HUDEP-2 (cell line): ENCODE measurements around the gene NUBPL.
"Not testable (repeated sequence)": the region's sequence is repeated elsewhere in the genome, so short reads cannot be mapped to it uniquely, and the experiment has no call there.

Experiments used
- DNase-seq, 76 experiments: peaks; one replicate each; lab custom pipeline; 2025; ENCODE audit not compliant: unreplicated experiment in 76 of 76; lab: John Stamatoyannopoulos, UW

The NUBPL gene

DNA sequence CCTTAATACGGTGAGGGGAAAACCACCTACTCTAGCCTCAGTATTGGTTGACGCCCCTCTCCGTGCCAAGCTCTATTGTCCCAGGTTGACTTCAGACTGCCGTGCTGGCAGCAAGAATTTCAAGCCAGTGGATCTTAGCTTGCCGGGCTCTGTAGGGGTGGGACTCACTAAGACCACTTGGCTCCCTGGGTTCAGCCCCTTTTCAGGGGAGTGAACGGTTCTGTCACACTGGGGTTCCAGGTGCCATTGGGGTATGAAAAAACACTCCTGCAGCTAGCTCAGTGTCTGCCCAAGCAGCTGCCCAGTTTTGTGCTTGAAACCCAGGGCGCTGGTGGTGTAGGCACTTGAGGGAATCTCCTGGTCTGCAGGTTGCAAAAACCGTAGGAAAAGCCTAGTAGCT lies 107.1 kb downstream of the NUBPL start:
- DNase-seq: no peak

DNA sequence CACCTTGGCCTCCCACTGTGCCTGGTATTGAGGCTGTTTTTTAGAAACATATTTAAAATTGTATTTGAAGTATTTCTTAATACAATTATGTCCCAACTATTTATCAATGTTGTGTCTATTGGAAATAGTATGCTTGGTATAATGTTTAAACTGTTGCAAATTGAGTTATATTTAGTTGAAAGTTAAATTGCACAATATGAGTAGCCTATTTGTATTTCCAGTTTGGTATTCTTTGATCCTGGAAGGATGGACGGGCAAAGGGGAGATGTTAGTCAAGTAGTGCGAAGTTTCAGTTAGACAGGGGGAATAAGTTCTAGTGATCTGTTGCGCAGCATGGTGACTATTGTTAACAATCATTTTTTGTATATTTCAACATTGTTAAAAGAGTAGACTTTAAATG lies 111.5 kb downstream of the NUBPL start:
- DNase-seq: no peak

DNA sequence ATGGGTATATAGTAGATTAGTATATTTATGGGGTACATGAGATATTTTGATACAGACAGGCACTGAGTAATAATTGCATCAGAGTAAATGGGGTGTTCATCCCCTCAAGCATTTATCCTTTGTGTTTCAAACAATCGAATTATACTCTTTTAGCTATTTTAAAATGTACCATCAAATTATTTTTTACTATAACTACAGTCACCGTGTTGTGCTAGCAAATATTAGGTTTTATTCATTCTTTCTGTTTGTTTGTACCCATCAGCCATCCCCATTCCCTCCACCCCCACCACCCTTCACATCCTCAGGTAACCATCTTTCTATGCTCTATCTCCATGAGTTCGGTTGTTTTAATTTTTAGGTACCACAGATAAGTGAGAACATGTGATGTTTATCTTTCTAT lies 115.8 kb downstream of the NUBPL start:
- no peak for DNase-seq

DNA sequence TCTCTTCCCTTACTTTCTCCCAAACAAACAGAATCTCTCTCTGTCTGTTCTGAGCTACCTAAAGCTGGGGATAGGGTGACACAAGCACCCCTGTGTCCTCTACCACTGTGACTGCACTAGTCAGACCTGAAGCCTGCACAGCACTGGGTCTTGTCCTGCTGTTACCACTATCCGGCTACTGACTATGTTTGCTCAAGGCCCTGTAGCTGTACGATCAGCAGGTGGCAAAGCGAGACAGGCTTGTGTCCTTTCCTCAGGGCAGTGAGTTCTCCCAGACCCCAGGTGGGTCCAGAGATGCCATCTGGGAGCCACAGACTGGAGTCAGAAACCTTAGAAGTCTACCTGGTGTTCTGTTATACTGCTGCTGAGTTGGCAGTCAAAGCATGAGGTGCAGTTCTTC lies 116.4 kb downstream of the NUBPL start:
- DNase-seq: no peak

DNA sequence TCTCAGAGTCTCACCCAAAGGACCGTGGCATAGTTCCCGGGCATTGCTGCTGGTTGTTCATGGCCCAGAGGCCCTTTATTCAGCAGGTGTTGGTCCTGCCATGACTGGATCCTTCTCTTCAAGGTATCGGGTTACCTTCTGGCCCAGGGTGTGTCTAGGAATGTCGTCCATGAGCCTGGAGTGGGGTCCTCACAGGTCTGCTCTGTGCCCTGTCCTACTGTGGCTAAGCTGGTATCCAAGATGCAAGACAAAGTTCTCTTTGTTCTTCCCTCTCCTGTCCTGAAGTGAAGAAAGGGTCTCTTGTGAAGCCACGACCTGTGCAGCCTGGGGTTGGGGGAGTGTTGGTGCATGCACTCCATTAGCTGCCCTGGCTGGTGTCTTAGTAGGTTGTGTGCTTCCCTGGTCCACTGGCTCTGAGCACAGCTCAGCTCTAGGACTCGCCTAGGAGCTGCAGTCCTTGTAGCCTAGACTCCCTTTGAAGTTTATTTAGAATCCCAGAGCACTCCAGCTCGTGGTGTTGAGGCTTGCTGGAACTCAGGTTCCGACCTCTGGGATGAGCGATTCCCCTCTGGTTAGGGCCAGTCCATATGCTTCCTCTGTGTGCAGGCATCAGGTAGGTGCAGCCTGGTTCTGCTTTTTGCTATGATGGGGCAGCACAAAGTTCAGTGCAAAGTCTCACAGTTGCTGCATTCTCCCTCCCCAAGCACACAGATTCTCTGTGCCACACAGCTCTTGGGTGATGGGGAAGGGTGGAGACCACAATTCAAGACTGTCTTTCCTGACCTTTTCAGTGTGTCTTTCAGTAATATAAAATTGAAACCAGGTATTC lies 117.4 kb downstream of the NUBPL start:
- DNase-seq: no peak

DNA sequence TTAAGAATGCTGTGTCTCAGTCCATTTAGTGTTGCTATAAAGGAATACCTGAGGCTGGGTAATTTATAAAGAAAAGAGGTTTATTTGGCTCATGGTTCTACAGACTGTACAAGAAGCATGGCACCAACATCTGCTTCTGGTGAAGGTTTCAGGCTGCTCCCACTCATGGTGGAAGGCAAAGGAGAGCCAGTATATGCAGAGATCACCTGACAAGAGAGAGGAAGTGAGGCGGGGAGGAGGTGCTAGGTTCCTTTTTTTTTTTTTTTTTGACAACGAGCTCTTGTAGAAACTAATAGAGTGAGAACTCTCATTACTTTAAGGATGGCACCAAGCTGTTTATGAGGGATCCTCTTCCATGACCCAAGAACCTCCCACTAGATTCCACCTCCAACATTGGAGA lies 121.6 kb downstream of the NUBPL start:
- DNase-seq: no peak

DNA sequence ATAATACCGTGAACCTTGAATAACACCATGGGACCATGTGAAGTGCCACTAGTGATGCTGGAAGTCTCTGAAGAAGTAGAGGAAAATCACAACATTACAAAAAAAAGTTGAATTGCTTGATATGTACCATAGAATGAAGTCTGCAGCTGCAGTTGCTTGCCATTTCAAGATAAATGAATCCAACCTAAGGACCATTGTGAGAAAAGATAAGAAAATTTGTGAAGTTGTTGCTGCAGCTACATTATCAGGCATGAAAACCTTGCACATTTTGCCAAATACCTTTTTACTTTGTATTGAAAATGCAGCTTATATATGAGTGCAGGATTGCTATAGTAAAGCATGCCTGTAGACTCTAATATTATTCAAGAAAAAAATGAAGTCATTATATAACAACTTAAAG lies 126.5 kb downstream of the NUBPL start:
- DNase-seq: peak in 8 of 76 experiments; percentile 10 to 41 (median 22)

DNA sequence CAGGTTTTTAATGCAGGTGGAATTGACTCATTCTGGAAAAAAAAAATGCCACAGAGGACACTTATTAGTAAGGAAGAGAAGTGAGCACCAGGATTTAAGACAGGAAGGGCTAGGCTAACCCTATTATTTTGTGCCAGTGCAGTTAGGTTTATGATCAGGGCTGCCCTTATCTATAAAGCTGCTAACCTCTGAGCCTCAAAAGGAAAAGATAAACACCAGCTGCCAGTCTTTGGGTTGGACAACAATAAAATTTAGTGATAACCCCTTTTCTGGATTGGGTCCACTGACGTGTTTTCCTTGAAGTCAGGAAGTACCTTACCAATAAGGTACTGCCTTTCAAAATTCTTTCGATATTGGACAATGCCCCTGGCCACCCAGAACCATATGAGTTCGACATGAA lies 128.9 kb downstream of the NUBPL start:
- DNase-seq: peak in 24 of 76 experiments; percentile 1 to 60 (median 26)

DNA sequence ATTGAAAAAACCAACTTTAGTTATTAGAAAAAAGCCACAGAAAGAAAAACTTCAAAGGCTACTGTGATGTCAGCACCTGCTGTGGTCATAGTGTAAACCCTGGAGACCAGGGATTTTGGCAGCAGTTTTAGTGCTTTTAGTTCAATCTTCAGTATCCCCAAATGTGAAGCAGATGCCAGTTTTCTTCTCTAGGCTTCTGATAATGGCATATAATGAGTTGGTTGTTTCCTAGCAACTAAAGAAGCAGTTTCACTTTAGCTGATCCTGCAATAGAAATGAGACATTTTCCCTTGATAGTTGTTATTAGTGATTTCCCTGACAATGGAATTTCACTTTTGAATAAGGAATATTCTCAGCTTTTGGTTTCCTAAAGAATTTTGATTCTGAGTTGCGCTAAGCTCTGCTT lies 131.2 kb downstream of the NUBPL start:
- no peak for DNase-seq

DNA sequence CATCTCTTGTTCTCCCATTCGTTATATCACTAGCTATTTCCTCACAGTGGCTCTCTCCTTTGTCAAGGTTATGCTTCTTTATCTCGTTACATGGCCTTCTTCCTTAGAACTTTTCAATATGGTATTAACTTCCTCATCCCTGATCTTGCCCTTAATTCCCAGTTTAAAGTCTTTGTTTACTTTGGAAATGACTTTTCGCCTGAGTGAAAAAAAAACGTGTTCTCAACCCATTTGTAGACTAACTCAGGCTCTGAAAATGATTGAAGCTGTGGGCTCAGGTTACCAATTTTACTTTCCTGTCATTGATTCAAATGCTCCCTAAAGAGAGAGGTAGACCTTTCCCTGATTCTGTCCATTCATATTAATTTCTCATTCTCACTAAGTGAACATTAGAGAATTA lies 135.2 kb downstream of the NUBPL start:
- no peak for DNase-seq

DNA sequence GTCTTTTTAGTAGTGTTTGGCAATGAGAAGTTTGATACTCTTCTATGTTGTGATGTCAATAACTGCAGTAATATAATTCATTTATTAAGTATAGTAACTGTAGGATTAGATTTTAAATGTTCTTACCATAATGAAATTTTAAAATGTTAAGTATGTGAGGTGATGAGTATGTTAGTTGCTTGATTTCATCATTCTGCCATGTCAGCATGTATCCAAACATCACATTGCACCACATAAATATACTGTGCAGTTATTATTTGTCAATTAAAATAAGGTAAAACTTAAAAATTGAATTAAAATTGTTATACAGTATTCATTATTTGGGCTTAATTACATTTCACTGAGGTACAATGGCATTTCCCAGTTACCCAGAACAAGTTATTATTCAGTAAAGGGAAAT lies 138.6 kb downstream of the NUBPL start:
- no peak for DNase-seq

DNA sequence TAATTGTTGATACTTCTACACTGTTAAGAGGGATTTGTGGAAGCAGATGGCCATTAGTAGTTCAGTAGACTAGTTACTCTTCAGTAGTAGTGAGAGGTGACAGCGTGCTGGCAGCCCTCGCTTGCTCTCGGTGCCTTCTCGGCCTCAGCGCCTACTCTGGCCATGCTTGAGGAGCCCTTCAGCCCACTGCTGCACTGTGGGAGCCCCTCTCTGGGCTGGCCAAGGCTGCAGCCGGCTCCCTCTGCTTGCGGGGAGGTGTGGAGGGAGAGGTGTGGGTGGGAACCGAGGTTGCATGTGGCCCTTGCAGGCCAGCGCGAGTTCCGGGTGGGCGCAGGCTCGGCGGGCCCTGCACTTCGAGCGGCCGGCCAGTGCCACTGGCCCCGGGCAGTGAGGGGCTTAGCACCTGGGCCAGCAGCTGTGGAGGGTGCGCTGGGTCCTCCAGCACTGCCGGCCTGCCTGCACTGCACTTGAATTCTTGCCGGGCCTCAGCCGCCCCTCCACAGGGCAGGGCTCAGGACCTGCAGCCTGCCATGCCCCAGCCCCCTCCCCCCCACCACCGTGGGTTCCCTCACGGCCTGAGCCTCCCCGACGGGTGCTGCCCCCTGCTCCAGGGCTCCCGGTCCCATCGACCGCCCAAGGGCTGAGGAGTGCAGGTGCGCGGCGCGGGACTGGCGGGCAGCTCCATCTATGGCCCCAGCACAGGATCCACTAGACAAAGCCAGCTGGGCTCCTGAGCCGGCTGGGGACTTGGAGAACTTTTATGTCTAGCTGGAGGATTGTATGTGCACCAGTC lies 139.3 kb downstream of the NUBPL start:
- no peak for DNase-seq

DNA sequence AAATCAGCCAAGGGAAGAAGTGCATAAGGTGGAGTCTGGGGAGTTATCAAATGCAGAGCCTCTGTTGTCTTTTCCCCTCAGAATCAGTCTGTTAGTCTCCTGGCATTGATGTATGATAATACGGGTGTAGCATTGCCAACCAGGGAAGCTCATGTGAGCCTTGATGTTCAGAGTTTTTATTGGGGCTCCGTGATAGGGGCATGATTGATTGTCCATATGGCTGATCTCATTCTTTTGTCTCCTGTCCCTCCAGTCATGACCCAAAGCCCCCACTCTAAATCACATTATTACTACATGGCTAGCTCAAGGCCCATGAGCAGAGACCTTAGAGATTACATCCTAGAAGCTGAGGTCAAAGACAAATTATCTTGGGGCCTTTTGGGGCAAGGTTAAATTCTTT lies 140.9 kb downstream of the NUBPL start:
- no peak for DNase-seq

DNA sequence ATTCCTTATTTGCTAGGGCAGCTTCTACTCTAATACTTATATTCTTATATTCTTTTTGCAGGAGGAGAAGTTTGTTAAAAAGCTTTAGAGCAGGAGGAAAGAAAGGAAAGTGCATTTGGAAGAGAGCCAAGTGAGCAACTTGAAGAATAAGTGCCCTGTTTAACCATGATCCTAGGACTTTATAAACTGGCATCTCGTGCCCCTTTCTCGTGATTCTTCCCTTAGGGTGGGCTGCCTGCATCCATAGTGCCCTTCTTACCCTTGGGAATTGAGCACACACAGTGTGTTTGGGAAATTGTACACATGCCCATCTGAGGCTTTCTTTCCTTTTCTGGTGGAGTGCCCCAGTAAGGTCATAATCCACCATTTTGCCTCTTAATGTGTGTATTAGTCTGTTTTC lies 141.9 kb downstream of the NUBPL start:
- DNase-seq: no peak

DNA sequence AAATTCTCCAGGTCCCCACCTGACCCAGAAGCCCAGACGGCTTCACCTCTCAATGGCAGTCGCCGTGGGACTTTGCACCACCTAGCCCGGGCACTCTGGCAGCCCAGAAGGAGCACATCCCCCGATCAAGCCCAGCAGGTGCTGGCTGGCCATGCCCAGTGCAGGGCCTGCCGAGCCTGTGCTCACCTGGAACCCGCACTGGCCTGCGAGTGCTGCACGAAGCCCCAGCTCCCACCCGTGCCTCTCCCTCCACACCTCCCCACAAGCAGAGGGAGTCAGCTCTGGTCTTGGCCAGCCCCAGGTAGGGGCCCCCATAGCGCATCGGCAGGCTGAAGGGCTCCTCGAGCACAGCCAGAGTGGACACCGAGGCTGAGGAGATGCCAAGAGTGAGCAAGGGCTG lies 144.5 kb downstream of the NUBPL start:
- DNase-seq: no peak

DNA sequence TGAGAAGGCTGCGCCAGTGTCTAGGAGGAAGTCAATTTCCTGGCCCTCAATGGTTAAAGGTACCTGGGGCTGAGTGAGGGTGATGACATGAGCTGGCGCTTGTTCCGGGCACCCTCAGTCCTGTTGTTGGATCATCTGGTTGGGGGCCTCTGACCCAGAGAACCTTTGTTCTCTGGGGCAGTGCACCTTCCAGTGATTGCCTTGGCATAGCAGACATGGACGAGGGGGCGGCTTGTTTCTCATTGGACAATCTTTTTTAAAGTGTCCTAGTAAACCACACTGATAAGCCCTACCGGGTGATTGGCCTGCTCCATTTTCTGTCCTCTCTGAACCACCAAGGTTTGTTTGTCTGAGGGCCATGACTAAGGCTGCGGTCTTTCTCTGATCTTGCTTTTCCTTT lies 147.5 kb downstream of the NUBPL start:
- not testable (repeated sequence) for DNase-seq

DNA sequence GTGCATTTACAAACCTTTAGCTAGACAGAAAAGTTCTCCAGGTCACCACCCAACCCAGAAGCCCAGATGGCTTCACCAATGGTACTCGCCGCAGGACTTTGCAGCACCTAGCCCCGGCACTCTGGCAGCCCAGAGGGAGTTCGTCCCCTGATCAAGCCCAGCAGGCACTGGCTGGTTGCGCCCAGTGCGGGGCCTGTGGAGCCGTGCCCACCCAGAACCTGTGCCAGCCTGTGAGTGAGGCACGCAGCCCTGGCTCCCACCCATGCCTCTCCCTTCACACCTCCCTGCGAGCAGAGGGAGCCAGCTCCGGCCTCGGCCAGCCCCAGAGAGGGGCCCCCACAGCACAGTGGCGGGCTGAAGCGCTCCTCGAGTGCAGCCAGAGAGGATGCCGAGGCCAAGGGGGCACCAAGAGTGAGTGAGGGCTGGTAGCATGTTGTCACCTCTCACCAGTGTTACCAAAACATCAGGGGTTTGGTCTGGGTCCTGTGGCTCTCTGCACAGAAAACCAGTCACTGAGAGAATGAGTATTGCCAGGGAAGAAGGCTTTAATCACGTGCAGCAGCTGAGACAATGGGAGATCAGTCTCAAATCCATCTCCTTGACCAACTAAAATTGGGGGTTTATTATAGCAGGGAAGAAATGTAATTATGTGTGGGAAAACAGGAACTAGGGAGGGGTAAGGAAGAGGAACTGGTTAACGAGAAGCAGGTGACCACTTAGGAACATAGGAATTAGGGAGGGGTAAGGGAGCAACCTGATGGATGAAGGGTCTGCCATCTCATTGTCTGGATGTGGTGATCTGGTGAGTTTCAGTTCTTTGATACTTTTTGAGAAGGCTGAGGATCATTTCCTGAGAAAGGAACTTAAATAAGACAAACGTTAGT lies 151.3 kb downstream of the NUBPL start:
- DNase-seq: no peak

DNA sequence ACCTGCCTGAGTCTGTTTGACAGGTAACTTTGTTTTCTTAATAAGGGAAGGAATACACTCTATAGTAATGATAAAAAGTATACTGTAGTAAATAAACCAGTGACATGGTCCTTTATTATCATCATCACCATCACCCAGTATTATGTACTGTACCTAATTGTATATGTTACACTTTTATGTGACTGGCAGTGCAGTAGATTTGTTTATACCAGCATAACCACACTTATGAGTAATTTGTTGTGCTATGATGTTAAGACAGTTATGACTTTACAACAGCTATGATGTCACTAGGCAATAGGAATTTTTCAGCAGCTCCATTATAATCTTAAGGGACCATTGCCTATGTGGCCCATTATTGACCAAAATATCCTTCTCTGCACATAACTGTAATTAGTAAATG lies 155.0 kb downstream of the NUBPL start:
- DNase-seq: no peak

DNA sequence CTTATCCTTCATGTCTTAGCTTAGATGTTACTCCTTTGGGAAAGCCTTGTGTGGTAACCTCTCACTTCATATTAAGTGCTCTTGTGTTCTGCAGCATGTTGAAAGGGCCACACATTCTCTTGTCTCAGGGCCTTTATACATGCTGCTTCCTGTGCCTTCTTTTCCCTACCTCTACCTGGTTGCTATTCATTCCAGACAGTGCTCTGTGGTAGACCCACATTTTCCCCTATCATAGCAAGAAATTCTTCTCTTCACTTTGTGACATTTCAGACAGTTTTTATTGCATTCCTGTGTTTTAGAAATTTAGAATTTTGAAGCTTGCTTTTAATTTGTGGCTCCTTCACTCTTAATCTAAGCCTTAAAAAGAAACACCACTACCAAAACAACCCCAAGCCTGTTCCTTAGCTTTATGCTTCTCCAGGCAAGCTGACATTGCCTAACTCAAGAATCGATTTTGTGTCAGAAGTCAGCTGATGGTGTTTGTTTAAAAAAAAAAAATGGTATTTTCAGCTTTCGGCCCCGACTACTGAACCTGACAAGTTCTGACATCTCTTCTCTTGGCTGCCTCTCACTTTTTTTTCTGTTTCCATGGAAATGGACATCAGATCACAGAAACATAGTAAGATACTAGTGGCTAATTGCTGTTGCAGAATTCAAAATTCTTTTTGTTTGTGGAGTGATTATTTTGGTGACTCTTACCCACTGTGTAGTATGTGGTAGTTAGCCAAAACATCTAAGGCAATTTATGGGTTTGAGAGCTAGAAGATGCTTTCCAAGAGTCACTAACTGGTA lies 156.3 kb downstream of the NUBPL start:
- DNase-seq: no peak

DNA sequence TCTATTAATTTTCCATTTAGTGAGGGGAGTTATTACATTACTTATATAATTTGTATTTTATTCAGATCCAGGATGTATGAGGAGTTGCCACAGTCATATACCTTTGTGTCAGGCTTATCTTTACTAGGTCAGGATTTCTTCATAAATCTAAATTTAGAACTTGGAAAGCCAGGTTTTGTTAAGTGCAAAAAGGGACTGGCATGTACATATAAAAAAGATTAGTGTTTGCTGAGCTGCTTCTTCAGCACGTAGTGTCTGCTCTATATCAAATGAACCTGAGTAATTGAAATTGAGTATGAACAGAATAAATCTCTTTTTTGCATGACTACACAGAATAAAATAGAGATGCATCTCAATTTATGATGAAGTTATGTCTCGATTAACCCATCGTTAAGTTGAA lies 157.4 kb downstream of the NUBPL start:
- DNase-seq: no peak
